Measurements from ENCODE around the gene MSL1. TPM values are rescaled to one million over a fixed set of nuclear protein-coding genes. Genes with fewer than 3 reads are reported as not detected.

Gene MSL1
- total RNA-seq, 1 experiment from 2014 or later: 59.8 TPM

GRCh38 chr17:40107522-40108174, 14.1 kb upstream of the MSL1 start:
- BruUV-seq (replicated peaks): no TSS peak
- ChIA-PET POLR2A (interaction anchor here (0.9 to 1.5 kb wide), 3 partner anchors 9 to 53 kb away, joined by 3 to 14 read pairs (median 5); partner anchors contain the start of gene MED24), CTCF (interaction anchor here (0.6 to 0.9 kb wide), 2 partner anchors 9 to 1876 kb away, joined by 3 to 7 read pairs; no protein-coding TSS in a partner anchor)
- no peak for DNase-seq (ENCODE audit: unreplicated experiment)
- Mint-ChIP-seq H3K9me3 (ENCODE audit: unreplicated experiment) (no peaks in the 10 kb centered on the region), H3K4me1 (ENCODE audit: insufficient read depth, unreplicated experiment) (peaks cover 40% of the 10 kb centered on the region), H3K27me3 (ENCODE audit: insufficient read depth, unreplicated experiment) (no peaks in the 10 kb centered on the region), H3K36me3 (ENCODE audit: insufficient read depth, unreplicated experiment) (no peaks in the 10 kb centered on the region), H3K27ac (ENCODE audit: low read depth, unreplicated experiment) (peak overlapping the region; percentile 79), H3K4me3 (ENCODE audit: unreplicated experiment) (peak overlapping the region; percentile 38)
- TF ChIP-seq CTCF (IDR thresholded peaks at IDR 0.05; ENCODE audit: unreplicated experiment): no peak
- intact Hi-C loops (cut with micrococcal nuclease): no loop called here

GRCh38 chr17:40108970-40109824, 12.6 kb upstream of the MSL1 start:
- DNase-seq (ENCODE audit: unreplicated experiment): peak; percentile 48
- H3K4me3 Mint-ChIP-seq (ENCODE audit: unreplicated experiment): no peak overlapping the region
- intact Hi-C loops (cut with micrococcal nuclease): no loop called here
- TF ChIP-seq CTCF (IDR thresholded peaks at IDR 0.05; ENCODE audit: unreplicated experiment): no peak
- CTCF ChIA-PET: interaction anchor here (0.6 to 6.5 kb wide), 7 partner anchors 9 to 94 kb away, joined by 3 to 86 read pairs (median 32); partner anchors contain the start of genes CSF3 and NR1D1
- no peaks in the 10 kb centered on the region for H3K9me3 Mint-ChIP-seq (ENCODE audit: unreplicated experiment)
- peak overlapping the region; percentile 7 for H3K27ac Mint-ChIP-seq (ENCODE audit: low read depth, unreplicated experiment)
- no peaks in the 10 kb centered on the region for H3K36me3 Mint-ChIP-seq (ENCODE audit: insufficient read depth, unreplicated experiment)
- POLR2A ChIA-PET: interaction anchor here (0.6 to 9.5 kb wide), 7 partner anchors 8 to 191 kb away, joined by 3 to 340 read pairs (median 4); partner anchors contain the start of genes CSF3 and NR1D1
- no peaks in the 10 kb centered on the region for H3K27me3 Mint-ChIP-seq (ENCODE audit: insufficient read depth, unreplicated experiment)
- peaks cover 54% of the 10 kb centered on the region for H3K4me1 Mint-ChIP-seq (ENCODE audit: insufficient read depth, unreplicated experiment)
- BruUV-seq (replicated peaks): no TSS peak

- intact Hi-C loops (cut with micrococcal nuclease): loop anchor here (5.0 kb wide), 1 partner anchor 83 kb away; no protein-coding TSS in a partner anchor
- ChIA-PET POLR2A (interaction anchor here (0.6 to 9.5 kb wide), 9 partner anchors 9 to 704 kb away, joined by 3 to 340 read pairs (median 19); partner anchors contain the start of genes CSF3, MSL1 and NR1D1), CTCF (interaction anchor here (0.5 to 6.5 kb wide), 10 partner anchors 10 to 101 kb away, joined by 3 to 86 read pairs (median 21); partner anchors contain the start of genes CASC3, CSF3, NR1D1 and THRA)
- no peak overlapping the region for H3K4me3 Mint-ChIP-seq (ENCODE audit: unreplicated experiment)
- no TSS peak for BruUV-seq (replicated peaks)
- no peaks in the 10 kb centered on the region for H3K9me3 Mint-ChIP-seq (ENCODE audit: unreplicated experiment)
- H3K27me3 Mint-ChIP-seq (ENCODE audit: insufficient read depth, unreplicated experiment): no peaks in the 10 kb centered on the region
- peaks cover 47% of the 10 kb centered on the region for H3K4me1 Mint-ChIP-seq (ENCODE audit: insufficient read depth, unreplicated experiment)
- no peak overlapping the region for H3K27ac Mint-ChIP-seq (ENCODE audit: low read depth, unreplicated experiment)
- no peaks in the 10 kb centered on the region for H3K36me3 Mint-ChIP-seq (ENCODE audit: insufficient read depth, unreplicated experiment)
- no peak for TF ChIP-seq CTCF (IDR thresholded peaks at IDR 0.05; ENCODE audit: unreplicated experiment)
- DNase-seq (ENCODE audit: unreplicated experiment): no peak
These were observed 11.5 kb upstream of the MSL1 start for GRCh38 chr17:40110026-40110845.

All from MCF 10A (cell line).